Measurements from ENCODE around the gene LPIN1.

GRCh38 chr2:11769516-11769915 is 23.1 kb downstream of the LPIN1 start:
- TF ChIP-seq CTCF (CRISPR knock-in tag; IDR thresholded peaks at IDR 0.05) = no peak
- TF ChIP-seq MXI1 (IDR thresholded peaks at IDR 0.05; ENCODE audit: borderline replicate concordance, low read depth, low read length) = no peak
